HG02852 (cell line): ENCODE data around the gene NGFR.

ENCODE experiments used
- ATAC-seq: cut with Tn5 transposase; IDR thresholded peaks from one replicate; pipeline ENCODE4 v1.9.1; 2021; ENCODE audit warnings: mild to moderate bottlenecking, moderate library complexity; ENCODE audit not compliant: unreplicated experiment

The NGFR gene

GRCh38 chr17:49556223-49556943, 61.3 kb downstream of the NGFR start:
- ATAC-seq: no peak

DNA sequence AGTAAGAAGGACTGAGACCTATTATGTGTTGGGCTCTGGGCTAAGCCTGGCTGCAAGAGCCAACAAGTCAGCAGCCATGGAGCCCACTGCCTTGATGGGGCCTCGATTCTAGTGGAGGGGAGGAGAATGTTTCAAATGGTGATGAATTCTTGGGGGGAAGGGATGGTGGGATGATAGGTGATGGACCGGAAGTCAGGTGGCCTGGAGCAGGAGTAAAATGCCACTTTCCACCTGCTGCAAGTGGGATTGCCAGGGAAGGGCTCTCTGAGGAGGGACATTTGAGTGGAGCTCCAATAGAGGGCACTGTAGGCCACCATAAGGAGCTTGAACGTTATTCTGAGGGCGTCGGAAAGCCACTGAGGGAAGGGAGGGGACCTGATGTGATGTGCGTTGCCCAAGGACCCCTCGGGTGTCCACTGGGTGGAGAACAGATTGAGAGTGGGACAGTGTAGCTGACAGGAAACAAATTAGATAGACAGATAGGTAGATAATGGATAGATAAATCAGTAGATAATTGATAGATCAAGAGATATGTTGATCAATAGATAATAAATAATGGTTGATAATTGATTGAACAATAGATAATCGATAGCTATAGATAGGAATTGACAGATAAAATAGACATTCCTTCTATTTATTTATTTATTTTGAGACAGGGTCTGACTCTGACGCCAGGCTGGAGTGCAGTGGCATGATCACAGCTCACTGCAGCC, 62.4 kb downstream of the NGFR start:
- ATAC-seq: no peak
